ENCODE measurements around the gene POC1A. TPM values are rescaled to one million over a fixed set of nuclear protein-coding genes. Genes with fewer than 3 reads are reported as not detected.

Gene POC1A
- total and polyA plus RNA-seq, 9 of the 15 experiments (the other 6 are each of a cell fraction or from before 2014, with no cell fraction given), result 7.2 to 17.5 (median 12.1) TPM

DNA sequence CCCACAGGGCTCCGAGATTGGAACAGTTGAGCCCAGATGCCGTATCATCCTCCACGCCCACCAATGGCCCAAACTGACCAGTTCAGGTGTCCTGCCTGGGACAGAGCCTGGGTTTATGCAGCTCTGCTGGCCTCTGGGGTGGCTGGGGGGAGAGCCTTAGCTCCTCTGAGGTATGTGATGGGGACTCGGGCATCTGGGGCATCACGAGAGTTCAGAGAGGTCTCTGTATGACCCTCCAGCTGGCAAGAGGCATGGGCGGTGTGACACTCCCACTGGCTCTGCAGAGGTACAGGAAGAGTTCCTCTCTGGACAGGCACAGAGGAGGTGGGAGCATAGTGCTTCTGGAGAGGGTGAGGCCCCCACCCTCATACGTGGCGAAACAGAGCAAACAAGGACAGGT, 71.3 kb downstream of the POC1A start:
- TF ChIP-seq TAF9B (IDR thresholded peaks at IDR 0.05; ENCODE audit: partially characterized antibody), result no peak
- TF ChIP-seq, protein P1, sequence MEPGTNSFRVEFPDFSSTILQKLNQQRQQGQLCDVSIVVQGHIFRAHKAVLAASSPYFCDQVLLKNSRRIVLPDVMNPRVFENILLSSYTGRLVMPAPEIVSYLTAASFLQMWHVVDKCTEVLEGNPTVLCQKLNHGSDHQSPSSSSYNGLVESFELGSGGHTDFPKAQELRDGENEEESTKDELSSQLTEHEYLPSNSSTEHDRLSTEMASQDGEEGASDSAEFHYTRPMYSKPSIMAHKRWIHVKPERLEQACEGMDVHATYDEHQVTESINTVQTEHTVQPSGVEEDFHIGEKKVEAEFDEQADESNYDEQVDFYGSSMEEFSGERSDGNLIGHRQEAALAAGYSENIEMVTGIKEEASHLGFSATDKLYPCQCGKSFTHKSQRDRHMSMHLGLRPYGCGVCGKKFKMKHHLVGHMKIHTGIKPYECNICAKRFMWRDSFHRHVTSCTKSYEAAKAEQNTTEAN (CRISPR knock-in tag; IDR thresholded peaks at IDR 0.05), result no peak
- no peak for TF ChIP-seq BRF1 (IDR thresholded peaks at IDR 0.05; ENCODE audit: borderline replicate concordance, extremely low read depth, insufficient read length)
- TF ChIP-seq, protein P2, sequence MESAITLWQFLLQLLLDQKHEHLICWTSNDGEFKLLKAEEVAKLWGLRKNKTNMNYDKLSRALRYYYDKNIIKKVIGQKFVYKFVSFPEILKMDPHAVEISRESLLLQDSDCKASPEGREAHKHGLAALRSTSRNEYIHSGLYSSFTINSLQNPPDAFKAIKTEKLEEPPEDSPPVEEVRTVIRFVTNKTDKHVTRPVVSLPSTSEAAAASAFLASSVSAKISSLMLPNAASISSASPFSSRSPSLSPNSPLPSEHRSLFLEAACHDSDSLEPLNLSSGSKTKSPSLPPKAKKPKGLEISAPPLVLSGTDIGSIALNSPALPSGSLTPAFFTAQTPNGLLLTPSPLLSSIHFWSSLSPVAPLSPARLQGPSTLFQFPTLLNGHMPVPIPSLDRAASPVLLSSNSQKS (CRISPR knock-in tag; IDR thresholded peaks at IDR 0.05), result no peak
- TF ChIP-seq, protein P3, sequence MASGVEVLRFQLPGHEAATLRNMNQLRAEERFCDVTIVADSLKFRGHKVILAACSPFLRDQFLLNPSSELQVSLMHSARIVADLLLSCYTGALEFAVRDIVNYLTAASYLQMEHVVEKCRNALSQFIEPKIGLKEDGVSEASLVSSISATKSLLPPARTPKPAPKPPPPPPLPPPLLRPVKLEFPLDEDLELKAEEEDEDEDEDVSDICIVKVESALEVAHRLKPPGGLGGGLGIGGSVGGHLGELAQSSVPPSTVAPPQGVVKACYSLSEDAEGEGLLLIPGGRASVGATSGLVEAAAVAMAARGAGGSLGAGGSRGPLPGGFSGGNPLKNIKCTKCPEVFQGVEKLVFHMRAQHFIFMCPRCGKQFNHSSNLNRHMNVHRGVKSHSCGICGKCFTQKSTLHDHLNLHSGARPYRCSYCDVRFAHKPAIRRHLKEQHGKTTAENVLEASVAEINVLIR (CRISPR knock-in tag; IDR thresholded peaks at IDR 0.05), result no peak
- no peak for TF ChIP-seq NCOA6 (IDR thresholded peaks at IDR 0.05)
- intact Hi-C loops (cut with micrococcal nuclease), result no loop called here
- H3K27ac ChIP-seq (ENCODE audit: extremely low read depth, low read depth, low read length), result no peak overlapping the region
- no peak for ATAC-seq
- no TSS peak for BruUV-seq (replicated peaks)
- H3K4me1 ChIP-seq (replicated peaks in 1 of 2; ENCODE audit: control insufficient read depth in 2 of 2, insufficient read depth in 2 of 2, low read length in 2 of 2), result peaks cover 28 to 56% of the 10 kb centered on the region in 2 experiments
- no peaks in the 10 kb centered on the region for H3K27me3 ChIP-seq (ENCODE audit: control insufficient read depth in 2 of 2, insufficient read depth in 2 of 2, low read length in 2 of 2)
- no peaks in the 10 kb centered on the region for H3K79me2 ChIP-seq (ENCODE audit: control insufficient read depth, insufficient read depth, low read length)
- no peaks in the 10 kb centered on the region for H3K9me3 ChIP-seq (replicated peaks; ENCODE audit: control insufficient read depth, insufficient read depth, low read depth, low read length)
- H3K9me1 ChIP-seq (ENCODE audit: control insufficient read depth, insufficient read depth, low read length), result no peaks in the 10 kb centered on the region
- no peak overlapping the region for H3K4me2 ChIP-seq (ENCODE audit: insufficient read depth, low read length)
- H3K36me3 ChIP-seq (ENCODE audit: control insufficient read depth, insufficient read depth, low read length), result peaks cover 8% of the 10 kb centered on the region; the same call in 1 of the 3 replicates
- DNase-seq (ENCODE audit: extremely low read depth in 1 of 4, low spot score in 3 of 4), result no peak
- no peak for FAIRE-seq
- H3K9ac ChIP-seq (ENCODE audit: insufficient read depth in 1 of 2, low read depth in 2 of 2, low read length in 2 of 2), result peak overlapping the region in 1 of 2 experiments; percentile 52; a peak in 1 of 4 replicates
- H4K20me1 ChIP-seq (replicated peaks; ENCODE audit: control insufficient read depth, insufficient read depth, low read length), result no peaks in the 10 kb centered on the region
- H3K4me3 ChIP-seq, result no peak overlapping the region
- ChIA-PET POLR2A (interaction anchor here (0.9 kb wide), 1 partner anchor 14 kb away, joined by 3 read pairs; no protein-coding TSS in a partner anchor), CTCF (ENCODE audit: low intra/inter-chr PET ratio) (no interaction called here)
- in situ Hi-C loops (cut with MboI), result no loop called here
- WGBS (ENCODE audit: insufficient coverage, low coverage, missing lambda C conversion rate), result 86% methylated on average over 8 of the region's 8 CpGs
- no peak overlapping the region for H2AFZ ChIP-seq (ENCODE audit: low read depth, low read length)

Data from K562 (cell line).